GM19239 (cell line): ENCODE measurements around the gene IPCEF1.
A peak's percentile ranks its signal among the peaks of the same experiment; 100 is the strongest.
"Not testable (repeated sequence)": the region's sequence is repeated elsewhere in the genome, so short reads cannot be mapped to it uniquely, and the experiment has no call there.

Source experiments
- DNase-seq: peaks from one replicate; pipeline ENCODE4 v3.0.0; 2011; ENCODE audit warnings: low spot score; ENCODE audit not compliant: insufficient read length
- FAIRE-seq: peaks from 2 replicates; lab custom pipeline; 2011; peaks lifted over from hg19 to GRCh38; lab: Jason Lieb, UNC

Gene IPCEF1

DNA sequence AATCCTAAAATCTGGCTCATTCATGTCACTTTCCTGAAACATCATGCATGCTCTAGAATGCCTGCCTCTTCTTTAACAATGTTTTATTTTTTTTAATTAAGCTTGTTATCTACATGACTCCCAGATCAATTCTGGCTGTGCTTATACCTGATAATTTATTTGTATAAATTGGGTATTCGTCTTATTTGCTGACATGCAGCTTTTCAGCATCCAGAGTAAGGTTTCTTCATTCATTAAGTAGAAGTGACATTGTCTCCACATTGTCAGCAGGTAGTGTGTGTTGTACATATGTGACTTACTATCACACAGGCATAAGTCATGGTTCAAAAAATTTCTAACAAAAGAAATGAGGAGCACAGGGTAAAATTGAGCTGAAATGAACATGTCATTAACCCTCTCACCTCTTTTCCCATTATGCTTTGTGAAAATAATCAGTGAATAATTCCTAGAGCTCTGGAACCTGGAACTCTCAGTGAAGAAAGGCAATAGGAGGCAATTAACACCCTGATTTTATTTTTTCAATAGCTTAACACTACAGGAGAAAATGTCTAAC lies 160.2 kb downstream of the IPCEF1 start:
- DNase-seq (no peak), FAIRE-seq (peak; percentile 18)

- FAIRE-seq (peak; percentile 64), DNase-seq (no peak)
Observed at GRCh38 chr6:154187714-154188113, 168.9 kb downstream of the IPCEF1 start.

DNA sequence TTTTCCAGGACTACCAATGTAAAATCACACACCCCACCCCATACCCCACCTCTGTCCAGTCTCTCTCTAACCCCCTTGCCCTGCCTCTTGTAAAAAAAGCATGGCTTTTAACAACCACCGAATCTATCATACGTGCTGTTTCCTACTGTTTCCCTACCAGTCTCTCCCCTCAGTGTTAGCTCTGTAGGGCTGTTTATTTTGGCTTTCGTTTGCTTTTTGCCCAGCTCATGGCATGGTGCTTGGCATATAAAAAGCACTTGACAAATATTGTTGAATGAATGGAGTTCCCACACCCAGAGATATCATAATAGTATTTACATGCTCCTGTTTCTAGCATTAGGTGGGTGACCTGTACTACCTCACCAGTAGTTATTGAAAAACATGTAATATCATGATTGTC lies 169.4 kb downstream of the IPCEF1 start:
- DNase-seq = no peak
- FAIRE-seq = peak; percentile 45

DNA sequence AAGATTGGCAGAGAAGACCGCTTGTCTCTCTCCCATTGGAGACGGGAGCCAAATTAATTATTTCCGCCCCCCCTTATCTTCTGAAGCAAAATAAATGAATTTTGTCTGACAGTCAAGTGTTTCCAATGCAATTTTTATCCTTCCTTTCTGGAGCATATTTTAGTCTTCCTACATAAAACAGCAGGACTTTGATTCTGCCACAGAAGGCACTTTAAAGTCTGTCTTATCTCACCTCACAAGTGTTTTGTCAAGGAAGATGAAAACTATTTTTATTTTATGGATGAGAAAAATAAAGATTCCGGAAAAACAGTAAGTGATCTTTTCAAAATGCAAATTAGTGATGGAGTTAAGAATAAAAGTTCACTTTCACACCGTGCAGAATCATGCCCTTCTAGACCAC lies 177.2 kb downstream of the IPCEF1 start:
- no peak for FAIRE-seq
- no peak for DNase-seq

GRCh38 chr6:154172393-154172792 lies 184.2 kb downstream of the IPCEF1 start:
- not testable (repeated sequence) for FAIRE-seq, DNase-seq

- DNase-seq (no peak), FAIRE-seq (no peak)
Observed at GRCh38 chr6:154170106-154170505, 186.5 kb downstream of the IPCEF1 start.

DNA sequence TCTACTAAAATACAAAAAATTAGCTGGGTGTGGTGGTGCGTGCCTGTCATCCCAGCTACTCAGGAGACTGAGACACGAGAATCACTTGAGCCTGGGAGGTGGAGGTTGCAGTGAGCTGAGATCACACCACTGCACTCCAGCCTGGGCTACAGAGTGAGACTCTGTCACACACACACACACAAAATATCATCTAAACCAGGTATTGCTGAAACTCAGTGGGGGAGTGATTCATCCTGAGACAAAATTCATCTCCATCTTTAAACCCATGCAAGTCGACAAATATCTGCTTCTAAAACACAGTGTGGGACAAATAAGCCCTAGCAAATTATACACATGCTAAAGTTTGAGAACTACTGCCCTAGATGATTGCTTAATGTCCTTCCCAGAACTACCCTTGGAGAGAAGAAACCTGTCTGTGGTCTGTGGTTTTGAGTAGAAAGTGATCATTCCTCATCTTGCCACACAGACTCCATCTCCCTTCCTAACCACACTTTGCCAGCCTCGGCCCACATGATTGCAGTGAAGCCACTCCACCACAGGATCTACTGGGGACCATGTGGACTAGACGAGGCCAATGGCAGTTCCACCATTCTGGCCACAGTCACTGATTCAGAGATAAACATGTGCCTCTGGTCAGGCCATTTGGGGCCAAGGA lies 187.3 kb downstream of the IPCEF1 start:
- FAIRE-seq = no peak
- no peak for DNase-seq

GRCh38 chr6:154167126-154167525 lies 189.5 kb downstream of the IPCEF1 start:
- DNase-seq (no peak), FAIRE-seq (peak; percentile 23)

DNA sequence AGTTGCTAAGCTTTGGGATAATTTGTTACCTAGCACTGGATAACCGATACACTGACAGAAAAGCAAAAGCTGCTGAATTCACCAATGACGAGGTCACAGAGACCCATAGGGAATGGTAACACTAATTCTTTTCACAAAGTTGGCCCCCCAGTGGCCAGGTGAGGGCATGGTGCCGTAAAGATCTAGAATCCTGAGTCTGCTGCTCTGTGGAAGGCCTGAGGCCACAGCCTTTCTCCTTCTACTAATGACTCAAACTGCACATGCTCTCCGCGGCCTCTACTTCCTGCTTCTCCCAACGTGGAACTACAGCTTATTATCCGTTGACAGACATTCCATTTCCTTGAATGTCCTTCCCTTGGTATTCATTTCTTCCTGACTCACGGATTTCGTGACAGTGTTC lies 190.5 kb downstream of the IPCEF1 start:
- FAIRE-seq (no peak), DNase-seq (no peak)

- DNase-seq = no peak
- FAIRE-seq = peak; percentile 42
Observed at GRCh38 chr6:154165478-154165877, 191.1 kb downstream of the IPCEF1 start.

DNA sequence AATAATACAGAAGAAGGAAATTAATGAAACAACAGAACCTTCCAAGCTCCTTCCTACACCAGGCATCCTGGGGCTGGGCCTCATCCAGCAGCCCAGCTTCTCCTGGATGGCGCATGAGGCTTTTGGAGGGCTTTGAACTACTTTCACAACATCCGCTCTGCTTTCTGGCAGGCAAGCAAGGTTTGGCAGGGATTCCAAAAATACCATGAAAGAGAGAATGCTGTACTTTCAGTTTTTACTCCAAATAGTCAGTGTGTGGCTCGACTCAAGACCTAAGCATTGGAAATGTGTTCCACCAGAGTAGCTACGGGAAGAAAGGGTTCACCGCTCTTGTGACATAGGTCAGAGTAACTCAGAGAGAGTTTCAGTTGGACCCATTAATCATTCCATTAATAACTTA lies 192.2 kb downstream of the IPCEF1 start:
- peak; percentile 59 for FAIRE-seq
- DNase-seq = no peak

- DNase-seq (no peak), FAIRE-seq (peak; percentile 97)
Observed at GRCh38 chr6:154161689-154162088, 194.9 kb downstream of the IPCEF1 start.

DNA sequence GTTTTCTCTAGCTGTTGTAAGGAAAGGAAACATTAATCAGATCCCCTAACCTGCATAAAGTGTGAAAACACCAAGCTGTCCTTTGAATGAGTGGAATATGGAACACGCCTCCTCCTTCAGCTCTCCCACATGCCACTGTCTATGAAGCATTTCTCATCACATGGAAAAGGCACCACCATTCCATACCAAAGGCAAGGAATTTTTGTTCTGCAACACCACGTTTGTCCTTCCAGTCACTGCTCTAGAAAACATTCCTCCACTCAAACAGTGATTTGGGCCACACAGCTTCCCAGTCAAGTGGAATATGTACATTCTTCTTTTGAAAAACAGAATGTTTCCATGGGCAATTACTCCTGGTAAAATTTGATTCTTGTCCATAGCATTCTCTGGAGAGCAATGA lies 197.5 kb downstream of the IPCEF1 start:
- DNase-seq = no peak
- no peak for FAIRE-seq

DNA sequence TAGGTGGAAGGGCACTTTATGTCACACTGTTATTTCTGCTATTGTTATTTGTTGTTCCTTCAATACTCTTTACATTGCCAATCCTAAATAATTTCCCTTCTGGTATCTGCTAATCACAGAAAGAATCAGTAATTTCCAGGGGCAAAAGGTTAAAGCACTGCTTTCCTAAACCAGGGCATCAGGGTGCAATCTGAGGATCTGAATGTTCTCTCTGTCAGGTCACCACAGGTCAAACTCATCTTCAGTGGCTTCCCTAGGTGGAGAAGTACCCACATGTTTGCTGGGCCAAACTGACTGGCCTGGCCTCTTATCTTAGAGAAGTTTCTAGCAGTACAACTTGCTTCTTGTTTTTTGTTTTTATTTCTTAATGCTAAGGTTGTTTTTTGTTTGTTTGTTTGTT lies 198.9 kb downstream of the IPCEF1 start:
- no peak for DNase-seq
- FAIRE-seq = no peak

- peak; percentile 95 for FAIRE-seq
- DNase-seq = no peak
Observed at GRCh38 chr6:154157082-154157481, 199.5 kb downstream of the IPCEF1 start.

- peak; percentile 87 for FAIRE-seq
- no peak for DNase-seq
Observed at GRCh38 chr6:154156135-154156896, 200.3 kb downstream of the IPCEF1 start.

DNA sequence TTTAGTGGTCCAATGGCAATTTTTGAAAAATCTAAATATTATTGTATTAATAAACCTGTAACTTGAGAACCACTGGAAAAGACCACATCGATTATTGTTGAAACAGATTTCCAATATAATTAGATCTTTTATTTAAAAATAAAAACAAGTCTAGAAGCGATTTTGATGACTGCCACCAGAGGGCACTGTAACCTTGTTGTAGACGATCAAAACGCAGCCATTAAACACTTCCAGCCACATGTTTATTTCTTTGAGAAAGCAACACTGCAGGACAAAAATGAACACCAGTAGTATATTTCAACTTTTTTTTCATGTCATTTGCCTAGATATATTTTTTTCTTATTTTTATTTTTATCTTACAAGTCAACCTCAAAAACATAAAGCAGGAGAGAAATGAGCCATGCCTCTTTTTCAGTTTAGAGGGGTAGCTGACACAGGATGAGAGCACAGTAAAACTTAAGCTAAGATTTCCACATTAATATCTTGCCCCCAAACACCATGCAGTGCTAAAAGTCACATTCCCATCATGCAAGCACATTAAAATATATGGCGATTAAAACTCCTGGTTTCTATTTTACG lies 202.1 kb downstream of the IPCEF1 start:
- DNase-seq (no peak), FAIRE-seq (peak; percentile 89)

DNA sequence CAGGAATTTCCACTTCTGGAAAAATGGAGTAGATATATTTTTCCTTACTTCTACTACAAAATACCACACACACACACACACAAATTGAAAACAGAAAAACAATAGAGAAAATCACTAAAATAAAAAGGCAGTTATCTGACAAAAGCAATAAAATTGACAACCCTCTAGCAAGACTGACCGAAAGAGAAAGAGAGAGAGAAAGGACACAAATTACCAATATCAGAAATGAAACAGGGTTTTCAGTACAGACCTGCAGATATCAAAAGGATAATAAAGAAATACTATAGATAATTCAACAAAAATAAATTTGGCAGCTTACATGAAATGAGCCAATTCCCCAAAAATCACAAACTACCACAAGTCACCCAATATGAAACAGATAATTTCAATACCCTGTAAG lies 212.8 kb downstream of the IPCEF1 start:
- DNase-seq (no peak), FAIRE-seq (peak; percentile 51)

- FAIRE-seq (no peak), DNase-seq (no peak)
Observed at GRCh38 chr6:154140743-154141142, 215.9 kb downstream of the IPCEF1 start.

DNA sequence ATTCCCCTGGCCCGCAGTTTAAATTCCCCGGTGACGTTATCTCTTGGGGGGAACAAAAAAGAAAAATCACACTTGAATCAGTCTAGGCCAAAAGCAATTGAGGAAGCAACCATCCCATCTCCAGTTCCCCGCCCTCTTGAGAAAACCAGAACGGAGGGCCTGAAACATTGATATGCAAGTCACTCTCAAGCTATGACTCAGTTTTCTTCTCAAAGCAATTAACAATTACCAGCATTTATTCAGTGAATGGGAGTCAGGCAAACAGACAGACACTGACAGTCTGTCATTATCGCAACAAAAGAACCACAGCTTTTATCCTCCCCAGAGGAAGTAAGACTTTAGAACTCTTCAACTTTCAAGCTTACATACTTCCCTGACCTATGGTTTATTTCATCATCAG lies 216.7 kb downstream of the IPCEF1 start:
- FAIRE-seq = no peak
- no peak for DNase-seq

DNA sequence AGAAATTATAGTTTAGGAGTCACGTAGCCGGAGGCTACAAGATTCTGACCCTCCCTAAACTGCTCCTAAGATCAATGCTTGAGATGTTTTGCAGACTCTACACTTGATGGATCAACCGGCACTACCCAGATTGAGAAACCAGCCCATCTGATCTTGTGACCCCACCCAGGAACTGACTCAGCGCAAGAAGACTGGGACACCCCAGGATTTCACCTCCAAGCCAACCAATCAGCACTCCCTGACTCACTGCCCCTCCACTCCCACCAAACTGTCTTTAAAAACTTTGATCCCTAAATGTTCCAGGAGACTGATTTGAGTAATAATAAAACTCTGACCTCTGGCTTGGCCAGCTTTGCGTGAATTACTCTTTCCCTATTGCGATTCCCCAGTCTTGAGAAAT lies 217.8 kb downstream of the IPCEF1 start:
- DNase-seq (no peak), FAIRE-seq (no peak)
